GM21723 (cell line): ENCODE data around the gene ZNF22.

Source experiments
- ATAC-seq: cut with Tn5 transposase; IDR thresholded peaks from one replicate; pipeline ENCODE4 v1.9.1; 2021; ENCODE audit warnings: mild to moderate bottlenecking, moderate library complexity; ENCODE audit not compliant: unreplicated experiment

Gene ZNF22

DNA sequence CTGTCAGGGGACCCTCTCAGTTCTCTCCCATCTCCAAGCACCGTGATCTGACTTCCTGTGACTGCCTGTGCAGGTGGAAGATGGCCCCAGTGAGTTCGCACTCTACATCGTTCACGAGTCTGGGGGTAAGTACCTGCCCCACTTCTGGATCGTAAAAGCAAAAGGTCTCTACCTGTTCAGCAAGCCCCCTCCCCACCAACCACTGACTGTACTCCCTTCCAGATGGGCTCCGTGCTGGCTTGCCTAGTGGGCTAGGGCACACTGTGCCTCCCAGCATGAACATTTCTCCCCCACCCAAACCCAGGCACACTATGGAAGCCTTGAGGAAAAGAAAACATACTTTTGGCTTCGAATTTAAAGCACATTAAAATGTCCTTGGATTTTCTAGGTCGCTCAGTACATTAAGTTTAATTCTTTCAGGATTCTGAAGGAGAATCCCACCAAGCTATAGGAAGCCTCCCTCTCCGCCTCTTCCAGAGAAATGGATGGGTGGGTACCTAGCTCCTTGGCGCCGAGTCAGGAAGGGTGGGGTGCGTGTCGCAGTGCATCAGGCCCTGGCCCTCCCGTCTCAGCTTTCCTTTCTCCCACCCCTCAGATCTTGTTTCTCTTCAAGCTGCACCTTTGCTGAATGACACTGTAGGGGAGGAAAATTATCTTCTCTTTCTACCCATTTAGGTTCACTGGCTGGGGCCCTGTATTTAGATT is 11.0 kb upstream of the ZNF22 start:
- ATAC-seq, result no peak

DNA sequence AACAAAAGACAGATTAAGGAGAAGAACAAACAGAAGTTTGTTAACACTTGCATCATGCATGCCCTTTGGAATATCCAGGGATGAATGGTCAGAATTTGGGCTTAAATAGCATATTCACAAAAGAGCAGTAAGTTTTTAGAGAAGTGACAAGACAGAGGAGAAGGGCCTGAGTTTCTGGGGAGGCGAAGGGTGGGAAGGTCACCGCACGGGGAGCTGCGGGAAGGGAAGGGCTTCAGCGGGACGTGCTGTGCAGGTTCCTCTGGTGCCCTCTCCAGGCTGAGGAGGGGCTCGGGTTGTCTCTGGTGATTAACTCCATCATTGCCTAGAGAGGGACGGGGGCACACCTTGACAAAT is 10.4 kb upstream of the ZNF22 start:
- ATAC-seq, result no peak

DNA sequence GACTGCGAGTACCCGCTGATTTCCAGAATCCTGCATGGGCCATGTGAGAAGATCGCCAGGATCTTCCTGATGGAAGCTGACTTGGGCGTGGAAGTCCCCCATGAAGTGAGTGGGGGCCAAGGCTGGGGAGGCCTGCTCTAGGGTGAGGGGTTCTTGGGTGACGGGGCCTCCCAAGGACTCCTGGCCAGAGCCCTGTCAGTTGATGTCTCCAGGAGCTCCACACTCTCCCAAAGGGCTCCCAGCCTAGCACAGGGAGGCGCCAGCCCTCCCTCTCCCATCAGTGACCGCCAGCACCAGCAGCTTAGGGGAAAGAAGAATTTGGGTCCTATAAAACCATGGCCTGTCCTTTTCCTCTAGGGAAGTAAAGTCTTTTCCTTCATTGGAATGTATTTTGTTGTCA is 9.8 kb upstream of the ZNF22 start:
- ATAC-seq, result no peak

DNA sequence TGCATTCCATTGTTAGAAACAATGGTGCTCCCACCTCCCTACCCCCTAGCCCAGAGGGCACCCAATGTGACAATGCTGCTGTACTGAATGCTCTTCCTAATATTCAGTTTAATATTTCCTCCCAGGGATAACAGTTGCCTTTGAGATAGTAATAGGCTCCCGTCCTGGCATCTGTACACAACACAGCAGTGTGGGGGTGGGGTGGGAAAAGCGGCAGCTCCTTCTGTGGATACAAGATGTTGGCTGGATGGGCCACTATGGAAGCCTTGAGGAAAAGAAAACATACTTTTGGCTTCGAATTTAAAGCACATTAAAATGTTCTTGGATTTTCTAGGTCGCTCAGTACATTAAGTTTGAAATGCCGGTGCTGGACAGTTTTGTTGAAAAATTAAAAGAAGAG is 9.2 kb upstream of the ZNF22 start:
- no peak for ATAC-seq

DNA sequence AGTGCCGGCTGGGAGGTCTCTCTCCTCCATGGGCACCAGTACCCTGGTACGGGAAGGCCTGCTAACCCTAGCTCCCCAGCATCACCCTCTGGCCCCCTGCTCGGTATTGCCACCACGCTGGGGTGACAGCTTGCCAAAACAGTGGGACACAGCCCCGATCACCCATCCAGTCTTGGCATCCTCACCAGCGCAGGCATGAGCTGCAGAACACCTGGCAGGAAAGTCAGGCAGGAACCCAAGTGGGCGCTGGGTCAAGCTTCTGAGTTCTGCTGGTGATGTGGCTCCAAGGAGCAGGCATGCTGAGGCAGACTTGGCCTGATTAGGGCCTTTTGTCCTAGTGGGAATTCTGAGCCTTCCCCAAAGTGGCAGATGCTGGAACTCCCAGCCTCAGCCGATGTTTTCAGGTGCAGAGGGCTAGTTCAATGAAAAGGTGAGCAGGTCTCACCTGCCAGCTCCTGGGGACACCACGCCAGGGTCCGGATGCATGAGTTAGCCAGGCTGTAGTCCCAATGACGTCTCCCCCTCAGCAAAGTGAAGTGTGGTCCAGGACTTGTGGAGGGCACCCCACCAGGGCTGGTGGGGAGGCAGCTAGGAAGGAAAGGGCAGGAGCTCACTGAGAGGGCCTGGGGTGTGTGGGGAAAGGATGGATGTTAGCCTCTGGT is 8.5 kb upstream of the ZNF22 start:
- ATAC-seq, result no peak

DNA sequence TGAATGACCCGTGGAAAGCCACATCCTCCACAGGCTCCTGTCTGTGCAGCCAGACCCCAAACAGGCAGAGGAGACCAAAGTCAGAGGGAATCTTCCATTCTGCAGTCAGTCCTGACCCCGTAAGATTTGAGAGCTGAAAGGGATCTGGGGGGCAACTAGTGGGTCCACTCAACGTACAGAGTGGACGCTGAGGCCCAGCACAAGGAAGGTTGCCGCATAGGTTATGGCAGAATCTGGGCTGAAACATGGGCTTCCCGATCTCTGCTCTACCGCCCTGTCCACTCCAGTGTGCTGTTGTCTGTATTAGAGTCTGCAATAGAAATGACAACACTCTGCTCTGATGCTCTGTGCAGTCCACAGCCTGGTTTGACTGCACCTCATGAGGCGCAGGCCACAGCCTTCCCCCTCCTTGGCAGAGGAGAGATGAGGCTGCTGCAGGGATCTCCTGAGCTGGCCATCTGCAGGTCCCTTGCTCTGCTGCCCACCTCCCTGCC is 7.9 kb upstream of the ZNF22 start:
- no peak for ATAC-seq

DNA sequence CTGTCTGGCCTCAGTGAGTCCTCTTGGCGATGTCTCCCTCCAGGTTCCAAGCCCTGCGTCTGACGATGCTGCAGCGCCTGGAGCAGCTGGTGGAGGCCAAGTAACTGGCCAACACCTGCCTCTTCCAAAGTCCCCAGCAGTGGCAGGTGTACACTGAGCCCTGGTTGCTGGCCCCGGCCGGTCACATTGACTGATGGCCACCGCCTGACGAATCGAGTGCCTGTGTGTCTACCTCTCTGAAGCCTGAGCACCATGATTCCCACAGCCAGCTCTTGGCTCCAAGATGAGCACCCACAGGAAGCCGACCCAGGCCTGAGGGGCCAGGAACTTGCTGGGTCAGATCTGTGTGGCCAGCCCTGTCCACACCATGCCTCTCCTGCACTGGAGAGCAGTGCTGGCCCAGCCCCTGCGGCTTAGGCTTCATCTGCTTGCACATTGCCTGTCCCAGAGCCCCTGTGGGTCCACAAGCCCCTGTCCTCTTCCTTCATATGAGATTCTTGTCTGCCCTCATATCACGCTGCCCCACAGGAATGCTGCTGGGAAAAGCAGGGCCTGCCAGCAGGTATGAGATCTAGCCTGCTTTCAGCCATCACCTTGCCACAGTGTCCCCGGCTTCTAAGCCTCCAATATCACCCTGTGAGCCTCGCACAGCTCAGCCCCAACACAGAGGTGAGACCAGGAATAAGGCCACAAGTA is 7.3 kb upstream of the ZNF22 start:
- ATAC-seq, result no peak

DNA sequence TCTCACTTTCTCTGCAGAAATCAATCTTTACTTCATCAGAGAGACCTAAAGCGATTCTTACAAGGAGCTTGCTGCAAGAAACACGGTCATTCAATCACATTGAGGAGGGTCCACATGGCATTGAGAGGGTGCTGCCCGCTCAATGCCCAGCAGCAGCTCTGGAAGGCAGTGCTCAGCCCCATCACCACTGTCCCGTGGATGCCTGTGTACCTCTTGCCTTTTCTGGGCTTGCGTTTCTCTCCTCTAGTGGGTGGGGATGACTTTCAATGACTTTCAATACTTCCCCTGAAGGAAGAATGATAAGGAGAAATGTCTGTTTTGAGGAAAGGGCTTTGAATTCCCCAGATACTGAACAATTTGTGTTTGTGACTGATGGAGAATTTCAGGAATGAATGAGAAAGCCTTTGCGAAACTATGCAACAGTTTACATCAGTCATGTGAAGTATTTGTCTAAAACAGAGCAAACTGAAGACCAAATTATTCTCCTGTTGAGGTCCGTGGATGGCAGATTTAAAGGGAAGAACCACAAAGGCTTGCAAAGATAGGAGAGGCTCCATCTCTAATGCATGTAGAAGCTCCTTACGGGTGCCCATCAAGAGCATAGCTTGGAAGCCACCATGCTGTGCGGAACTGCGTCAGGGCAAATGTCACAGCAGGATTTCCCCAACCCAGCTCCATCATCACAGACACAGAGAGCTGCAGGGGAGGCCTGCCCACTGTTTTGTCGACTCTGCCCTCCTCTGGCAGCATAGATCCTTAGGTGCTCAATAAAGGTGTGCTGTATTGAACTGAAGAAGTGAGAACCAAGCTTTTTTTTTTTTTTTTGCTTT is 6.6 kb upstream of the ZNF22 start:
- no peak for ATAC-seq

DNA sequence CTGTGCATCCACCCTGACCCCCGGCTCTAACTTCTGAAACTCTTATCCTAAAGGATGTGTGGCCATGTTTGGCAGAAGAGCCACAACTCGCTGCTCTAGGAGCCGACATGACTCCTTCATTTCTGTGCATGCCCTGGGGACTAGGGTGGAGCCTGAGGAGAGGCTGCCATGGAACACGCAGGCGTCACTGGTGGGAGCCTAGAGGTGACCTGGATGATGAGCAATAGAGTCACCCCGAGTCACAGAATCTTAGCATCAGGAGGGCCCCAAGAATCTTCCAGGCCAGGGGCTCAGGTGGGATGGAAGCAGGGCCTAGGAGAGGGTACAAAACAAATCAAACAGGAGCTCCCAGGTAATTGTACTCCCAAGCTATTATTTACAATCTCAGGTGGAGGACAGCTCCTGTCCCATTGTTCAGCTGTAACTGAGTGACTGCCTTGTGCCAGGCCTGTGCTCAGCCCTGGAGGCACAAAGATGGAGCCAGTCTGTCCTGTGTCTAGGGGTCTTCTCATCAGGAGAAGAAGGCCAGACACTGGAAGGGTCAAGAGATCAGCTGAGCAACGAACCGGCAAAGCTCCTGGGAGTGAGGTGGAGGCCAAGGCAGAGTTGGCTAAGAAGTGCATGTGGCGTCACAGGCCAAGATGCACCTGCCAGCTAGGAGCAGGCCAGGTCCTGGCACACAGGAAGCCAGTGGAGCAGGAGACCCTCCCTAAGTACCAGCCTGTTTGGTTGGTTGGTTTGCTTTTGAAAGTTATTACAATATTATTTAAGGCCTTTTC is 5.8 kb upstream of the ZNF22 start:
- ATAC-seq, result no peak

DNA sequence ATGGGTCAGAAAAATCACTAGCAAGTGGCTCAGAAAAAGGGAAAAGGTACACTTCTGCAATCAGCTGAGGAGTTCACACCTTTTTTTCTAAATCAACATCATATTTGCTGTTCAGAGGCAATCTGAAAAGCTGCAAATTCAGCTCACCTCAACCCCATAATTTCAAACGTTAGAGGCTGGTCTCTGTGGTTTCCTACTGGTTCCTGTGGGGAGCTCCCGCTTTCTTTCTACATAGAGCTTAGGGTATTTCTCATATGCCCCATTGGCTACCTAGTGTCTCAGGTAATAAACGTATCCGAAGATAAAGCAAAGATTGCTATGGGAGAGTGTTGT is 5.2 kb upstream of the ZNF22 start:
- ATAC-seq, result no peak

DNA sequence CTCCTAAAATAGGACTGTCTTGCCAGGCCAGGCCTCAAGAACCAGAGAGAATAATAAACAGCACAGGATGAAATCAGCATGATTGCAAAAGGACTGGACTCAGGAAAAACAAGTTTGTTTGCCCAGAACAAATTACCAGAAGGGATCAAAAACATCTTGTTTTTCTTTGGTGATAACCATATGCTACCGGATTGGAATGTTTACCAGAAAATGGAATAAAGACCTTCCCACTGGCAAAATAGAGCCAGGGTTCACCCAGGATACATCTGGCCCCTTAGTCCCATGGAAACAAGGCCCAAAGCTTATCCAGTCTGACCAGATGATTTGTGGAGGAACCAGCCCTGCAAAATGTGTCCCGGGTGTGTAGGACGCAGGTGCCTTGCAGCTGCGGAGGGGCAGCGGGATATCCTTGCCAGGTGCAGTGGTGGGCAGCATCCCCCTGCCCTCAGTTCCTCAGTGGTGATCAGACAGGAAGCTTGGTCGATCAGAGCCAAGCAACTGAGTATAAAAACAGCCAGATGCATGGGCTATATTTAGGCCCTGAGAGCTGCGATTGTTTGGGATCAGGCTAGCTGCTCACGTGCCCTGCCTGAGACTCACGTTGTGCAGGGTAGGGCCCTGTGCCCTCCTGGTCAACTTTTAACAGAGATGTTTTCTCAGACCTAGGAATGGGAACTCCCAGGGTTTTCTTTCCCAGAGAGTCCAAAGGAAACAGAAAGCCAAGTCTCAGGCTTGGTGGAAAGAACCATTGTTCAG is 4.6 kb upstream of the ZNF22 start:
- no peak for ATAC-seq

DNA sequence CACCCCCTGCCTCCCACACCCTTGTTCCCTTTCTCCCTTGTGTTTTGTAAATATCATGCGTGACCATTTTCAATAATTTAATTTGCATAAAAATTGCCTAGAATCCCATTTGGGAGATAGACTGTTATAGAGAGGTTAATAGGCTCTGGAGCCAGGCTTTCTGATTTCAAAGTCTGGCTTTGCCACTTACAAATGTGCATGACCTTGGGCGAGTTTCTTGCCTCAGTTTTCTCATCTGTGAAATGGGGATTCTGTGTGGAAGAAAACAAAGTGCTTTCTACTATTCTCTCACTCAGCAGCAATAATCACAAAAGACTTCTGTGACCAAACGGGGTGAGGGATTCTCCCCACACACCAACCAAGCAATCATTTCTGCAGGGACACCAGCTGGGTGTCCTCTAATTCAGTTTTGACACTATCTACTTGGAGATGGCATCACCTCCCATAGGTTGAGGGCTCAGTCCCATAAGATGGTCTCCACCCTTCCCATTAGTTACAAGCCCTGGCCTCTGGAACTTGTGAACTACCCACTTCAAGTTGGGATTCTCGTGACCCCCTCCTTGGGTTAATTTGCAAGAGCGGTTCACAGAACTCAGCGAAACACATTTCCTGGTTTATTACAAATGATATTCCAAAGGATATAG is 3.5 kb upstream of the ZNF22 start:
- ATAC-seq, result no peak

DNA sequence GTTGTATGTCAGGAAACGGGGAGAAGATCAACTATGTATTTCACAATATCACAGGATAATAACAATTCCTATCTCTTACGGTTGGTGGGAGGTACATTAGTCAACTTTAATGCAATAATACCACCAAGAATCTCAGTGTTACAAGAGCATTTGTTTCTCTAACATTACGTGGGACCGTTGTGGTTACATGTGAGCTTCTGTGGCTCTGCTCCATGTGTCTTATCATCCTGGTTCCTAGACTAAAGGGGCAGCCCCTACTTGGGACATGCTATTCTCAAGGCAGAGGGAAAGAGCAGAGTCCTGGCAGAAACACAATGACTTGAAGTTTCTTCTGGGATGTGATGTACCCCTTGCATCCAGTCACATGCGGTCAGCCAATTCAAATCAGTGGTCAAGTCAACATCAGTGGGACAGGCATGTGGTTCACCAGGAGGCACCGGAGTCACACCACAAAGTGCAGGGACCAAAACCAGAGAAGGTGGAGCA is 2.5 kb upstream of the ZNF22 start:
- no peak for ATAC-seq

DNA sequence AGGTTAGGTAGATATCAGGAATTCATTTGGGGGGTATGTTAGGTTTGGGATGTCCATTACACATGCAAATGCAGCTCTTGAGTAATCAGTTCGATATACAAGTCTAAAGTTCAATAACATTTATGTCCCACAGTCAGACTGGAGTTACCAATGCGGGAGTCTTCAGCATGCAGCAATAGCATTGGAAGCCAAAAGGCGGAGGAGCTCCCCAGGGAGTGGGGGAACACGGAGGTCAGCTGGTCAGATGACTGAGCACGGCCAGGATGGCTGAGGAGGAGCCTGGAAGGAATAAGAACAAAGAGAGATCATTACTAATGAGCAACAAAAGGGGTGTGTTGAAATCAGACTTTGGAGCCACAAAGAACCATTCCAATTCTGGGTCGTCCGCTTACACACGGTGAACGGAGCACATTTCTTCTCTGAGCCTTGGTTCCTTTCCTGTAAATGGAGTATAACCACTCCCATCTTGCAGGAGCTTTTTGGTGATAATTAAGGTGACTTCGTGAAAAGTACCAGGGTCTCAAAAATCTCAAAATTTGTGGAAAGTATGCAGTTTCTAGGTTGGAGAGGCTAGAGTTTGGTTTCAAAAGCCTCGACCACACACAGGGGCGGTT is 478 bp upstream of the ZNF22 start:
- no peak for ATAC-seq

DNA sequence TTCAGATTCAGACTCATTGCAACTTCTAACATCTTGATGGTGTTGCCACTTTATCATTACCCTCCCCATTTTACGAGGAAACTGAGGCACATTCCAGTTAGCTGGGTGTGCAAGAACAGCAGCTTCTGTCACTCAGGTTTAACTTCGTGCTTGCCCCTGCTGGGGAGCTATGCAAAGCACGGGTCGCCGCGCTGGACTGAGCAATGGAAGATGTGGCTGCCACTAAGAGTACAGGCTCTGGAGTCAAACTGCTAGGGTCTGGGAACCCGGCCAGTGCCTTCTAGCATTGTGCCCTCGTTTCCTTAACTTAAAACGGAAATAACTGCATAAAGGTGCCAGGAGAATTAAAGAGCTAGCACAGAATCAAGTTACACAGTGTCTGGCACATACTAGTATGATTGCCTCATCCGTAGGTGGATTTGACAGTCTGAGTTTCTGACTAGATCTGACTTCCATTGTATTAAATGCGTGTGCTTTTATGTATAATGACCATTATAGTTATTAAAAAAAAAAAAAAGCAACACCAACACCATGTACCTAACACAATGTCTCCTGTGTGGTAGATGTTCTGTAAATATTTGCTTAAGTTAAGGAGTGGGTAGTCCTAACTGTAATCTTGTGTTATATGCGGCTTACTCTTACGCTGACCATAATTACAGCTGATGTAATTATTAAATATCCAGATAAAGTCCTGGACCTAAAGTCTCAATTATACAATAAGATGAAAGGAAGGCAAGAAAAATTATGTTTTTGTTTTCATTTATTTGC is 842 bp downstream of the ZNF22 start:
- ATAC-seq, result peak; percentile 76

DNA sequence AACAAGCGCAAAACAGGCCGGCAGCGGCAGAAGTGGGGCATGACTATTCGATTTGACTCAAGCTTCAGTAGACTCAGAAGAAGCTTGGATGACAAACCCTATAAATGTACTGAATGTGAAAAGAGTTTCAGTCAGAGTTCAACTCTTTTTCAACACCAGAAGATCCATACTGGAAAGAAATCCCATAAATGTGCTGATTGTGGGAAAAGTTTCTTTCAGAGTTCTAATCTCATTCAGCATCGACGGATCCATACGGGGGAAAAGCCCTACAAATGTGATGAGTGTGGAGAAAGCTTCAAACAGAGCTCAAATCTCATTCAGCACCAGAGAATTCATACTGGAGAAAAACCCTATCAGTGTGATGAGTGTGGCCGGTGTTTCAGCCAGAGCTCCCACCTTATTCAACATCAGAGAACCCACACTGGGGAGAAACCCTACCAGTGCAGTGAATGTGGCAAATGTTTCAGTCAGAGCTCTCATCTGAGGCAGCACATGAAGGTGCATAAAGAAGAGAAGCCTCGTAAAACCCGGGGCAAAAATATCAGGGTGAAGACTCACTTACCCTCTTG is 2.8 kb downstream of the ZNF22 start:
- no peak for ATAC-seq

DNA sequence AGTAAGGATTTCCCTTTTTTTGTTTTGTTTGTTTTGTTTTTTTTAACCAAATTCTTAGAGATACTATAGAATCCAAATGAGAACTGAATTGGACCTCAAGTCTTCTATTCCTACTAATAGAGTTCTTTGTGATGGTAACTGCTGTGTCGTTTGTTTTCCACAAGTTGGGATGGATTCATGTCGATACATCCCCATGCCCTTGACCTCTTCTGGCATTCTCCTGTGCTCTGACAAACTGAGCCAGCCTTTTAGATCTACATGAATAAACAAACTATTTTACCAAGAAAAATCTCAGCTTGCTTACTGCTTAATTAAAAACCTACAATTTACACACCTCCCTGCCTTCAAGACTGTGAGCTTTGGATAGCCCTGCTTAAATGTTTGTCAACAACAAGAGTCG is 3.9 kb downstream of the ZNF22 start:
- no peak for ATAC-seq

DNA sequence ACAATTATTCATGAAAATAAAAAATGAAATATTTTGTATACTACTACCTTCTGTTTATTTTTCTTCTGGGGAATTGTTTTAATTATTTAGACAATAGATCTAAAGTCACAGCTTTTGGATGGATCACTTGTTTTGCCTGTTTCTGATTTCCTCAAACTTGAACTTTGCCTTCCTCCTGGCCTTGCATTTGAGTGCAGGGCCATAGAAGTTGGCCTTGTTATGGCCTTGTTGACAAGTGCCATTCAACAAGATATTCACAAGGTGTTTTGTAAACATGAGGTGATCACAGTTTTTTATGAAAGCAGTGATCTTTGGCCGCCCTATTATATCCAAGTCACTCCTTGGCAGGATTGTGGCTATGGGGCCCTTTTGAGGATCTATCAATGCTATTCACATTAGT is 4.6 kb downstream of the ZNF22 start:
- ATAC-seq, result no peak
